Stimulated activated CD8-positive, alpha-beta memory T cell treated with anti-CD3 and anti-CD28 coated beads, Interleukin-15, amount 100 ng/mL, for 1 hour (primary cell): ENCODE data around the gene FANCE.
"Not testable (repeated sequence)": the region's sequence is repeated elsewhere in the genome, so short reads cannot be mapped to it uniquely, and the experiment has no call there.

Experiments
- DNase-seq: peaks from one replicate; pipeline ENCODE4 v3.0.0-alpha.2; 2020; ENCODE audit warnings: low read depth

The FANCE gene

GRCh38 chr6:35497571-35498421 lies 45.7 kb downstream of the FANCE start:
- no peak for DNase-seq

GRCh38 chr6:35498422-35499067 lies 46.4 kb downstream of the FANCE start:
- no peak for DNase-seq

GRCh38 chr6:35499372-35499771 lies 47.2 kb downstream of the FANCE start:
- DNase-seq: no peak

GRCh38 chr6:35500782-35501181 lies 48.6 kb downstream of the FANCE start:
- no peak for DNase-seq

- no peak for DNase-seq
These were observed 49.6 kb downstream of the FANCE start for GRCh38 chr6:35501784-35502183.

GRCh38 chr6:35503534-35503933 lies 51.4 kb downstream of the FANCE start:
- DNase-seq: no peak

- no peak for DNase-seq
These were observed 53.9 kb downstream of the FANCE start for GRCh38 chr6:35505999-35506412.

- DNase-seq: no peak
These were observed 54.4 kb downstream of the FANCE start for GRCh38 chr6:35506536-35506935.

- no peak for DNase-seq
These were observed 55.1 kb downstream of the FANCE start for GRCh38 chr6:35507221-35507620.

GRCh38 chr6:35508027-35508426 lies 55.9 kb downstream of the FANCE start:
- no peak for DNase-seq

- DNase-seq: no peak
These were observed 56.4 kb downstream of the FANCE start for GRCh38 chr6:35508542-35508941.

GRCh38 chr6:35510916-35511561 lies 58.9 kb downstream of the FANCE start:
- no peak for DNase-seq

GRCh38 chr6:35511562-35511941 lies 59.4 kb downstream of the FANCE start:
- DNase-seq: no peak

- DNase-seq: no peak
These were observed 59.9 kb downstream of the FANCE start for GRCh38 chr6:35512006-35512405.

GRCh38 chr6:35512740-35513139 lies 60.6 kb downstream of the FANCE start, which contains the start of gene TULP1:
Gene TULP1 (minus strand): TSS chr6:35512896. CDS start chr6:35512858, 38 bp downstream.
- DNase-seq: no peak

- DNase-seq: no peak
These were observed 62.4 kb downstream of the FANCE start for GRCh38 chr6:35514587-35514986.

GRCh38 chr6:35515939-35516338 lies 63.8 kb downstream of the FANCE start:
- not testable (repeated sequence) for DNase-seq
